ENCODE results near the gene TLN1.

The TLN1 gene

GRCh38 chr9:35710818-35711500 is 21.0 kb downstream of the TLN1 start:
- H3K79me2 ChIP-seq (ENCODE audit: low read length), result no peaks in the 10 kb centered on the region

GRCh38 chr9:35708146-35708545 is 23.8 kb downstream of the TLN1 start:
- Histone ChIP-seq H3K4me3 (ENCODE audit: low read length) (no peak overlapping the region), H3K79me2 (ENCODE audit: low read length) (no peaks in the 10 kb centered on the region), H3K9me2 (replicated peaks; ENCODE audit: insufficient read depth, low read length) (no peaks in the 10 kb centered on the region), H3F3A (ENCODE audit: insufficient read depth, low read length) (no peaks in the 10 kb centered on the region), H3K9me3 (replicated peaks; ENCODE audit: insufficient read depth, low read length) (no peaks in the 10 kb centered on the region), H3K4me2 (ENCODE audit: low read depth, low read length) (no peak overlapping the region), H3K9ac (ENCODE audit: low read length) (no peak overlapping the region), H3K27ac (ENCODE audit: low read length) (no peak overlapping the region), H3K36me3 (replicated peaks; ENCODE audit: insufficient read depth, low read length) (peaks cover 2% of the 10 kb centered on the region), H4K20me1 (ENCODE audit: insufficient read depth, low read length) (no peaks in the 10 kb centered on the region), H3K4me1 (ENCODE audit: low read length) (no peaks in the 10 kb centered on the region), H3K27me3 (replicated peaks; ENCODE audit: insufficient read depth, low read length) (no peaks in the 10 kb centered on the region), H2AFZ (ENCODE audit: low read length) (no peak overlapping the region)
- no peak for DNase-seq
- TF ChIP-seq EZH2 (optimal IDR thresholded peaks at IDR 0.05; ENCODE audit: low read depth, low read length), result no peak
- TF ChIP-seq EZH2phosphoT487 (IDR thresholded peaks at IDR 0.05; ENCODE audit: low read length), result no peak
- TF ChIP-seq CTCF (IDR thresholded peaks at IDR 0.05; ENCODE audit: low read length), result no peak

More at GRCh38 chr9:35710818-35711500, 21.0 kb downstream of the TLN1 start:
- H3K27me3 ChIP-seq (replicated peaks; ENCODE audit: insufficient read depth, low read length), result no peaks in the 10 kb centered on the region
- no peak for DNase-seq
- H3K36me3 ChIP-seq (replicated peaks; ENCODE audit: insufficient read depth, low read length), result peaks cover 4% of the 10 kb centered on the region
- H3K9me2 ChIP-seq (replicated peaks; ENCODE audit: insufficient read depth, low read length), result no peaks in the 10 kb centered on the region
- H3K4me3 ChIP-seq (ENCODE audit: low read length), result no peak overlapping the region
- H3K9me3 ChIP-seq (replicated peaks; ENCODE audit: insufficient read depth, low read length), result no peaks in the 10 kb centered on the region
- H2AFZ ChIP-seq (ENCODE audit: low read length), result no peak overlapping the region
- H3K4me2 ChIP-seq (ENCODE audit: low read depth, low read length), result no peak overlapping the region
- no peaks in the 10 kb centered on the region for H3K4me1 ChIP-seq (ENCODE audit: low read length)
- TF ChIP-seq CTCF (IDR thresholded peaks at IDR 0.05; ENCODE audit: low read length) (no peak), EZH2 (optimal IDR thresholded peaks at IDR 0.05; ENCODE audit: low read depth, low read length) (no peak), EZH2phosphoT487 (IDR thresholded peaks at IDR 0.05; ENCODE audit: low read length) (no peak)
- H3K27ac ChIP-seq (ENCODE audit: low read length), result no peak overlapping the region
- no peaks in the 10 kb centered on the region for H3F3A ChIP-seq (ENCODE audit: insufficient read depth, low read length)
- no peak overlapping the region for H3K9ac ChIP-seq (ENCODE audit: low read length)
- H4K20me1 ChIP-seq (ENCODE audit: insufficient read depth, low read length), result no peaks in the 10 kb centered on the region

- H3K4me3 ChIP-seq (ENCODE audit: low read length), result no peak overlapping the region
- no peaks in the 10 kb centered on the region for H3K79me2 ChIP-seq (ENCODE audit: low read length)
- peaks cover 2% of the 10 kb centered on the region for H3K36me3 ChIP-seq (replicated peaks; ENCODE audit: insufficient read depth, low read length)
- no peak overlapping the region for H3K4me2 ChIP-seq (ENCODE audit: low read depth, low read length)
- TF ChIP-seq EZH2phosphoT487 (IDR thresholded peaks at IDR 0.05; ENCODE audit: low read length), result no peak
- no peak for TF ChIP-seq EZH2 (optimal IDR thresholded peaks at IDR 0.05; ENCODE audit: low read depth, low read length)
- no peak for TF ChIP-seq CTCF (IDR thresholded peaks at IDR 0.05; ENCODE audit: low read length)
- no peaks in the 10 kb centered on the region for H3K9me2 ChIP-seq (replicated peaks; ENCODE audit: insufficient read depth, low read length)
- H3K9ac ChIP-seq (ENCODE audit: low read length), result no peak overlapping the region
- H2AFZ ChIP-seq (ENCODE audit: low read length), result no peak overlapping the region
- H3K9me3 ChIP-seq (replicated peaks; ENCODE audit: insufficient read depth, low read length), result no peaks in the 10 kb centered on the region
- no peaks in the 10 kb centered on the region for H3K27me3 ChIP-seq (replicated peaks; ENCODE audit: insufficient read depth, low read length)
- no peak overlapping the region for H3K27ac ChIP-seq (ENCODE audit: low read length)
- H4K20me1 ChIP-seq (ENCODE audit: insufficient read depth, low read length), result no peaks in the 10 kb centered on the region
- DNase-seq, result no peak
- H3K4me1 ChIP-seq (ENCODE audit: low read length), result no peaks in the 10 kb centered on the region
- H3F3A ChIP-seq (ENCODE audit: insufficient read depth, low read length), result no peaks in the 10 kb centered on the region
Observed at GRCh38 chr9:35706951-35707350, 25.0 kb downstream of the TLN1 start.

Data from MM.1S (cell line).